ENCODE results near the gene DVL1. TPM values are rescaled to one million over a fixed set of nuclear protein-coding genes. Genes with fewer than 3 reads are reported as not detected.

The DVL1 gene
- total RNA-seq, 1 experiment from 2014 or later = 71.0 TPM

DNA sequence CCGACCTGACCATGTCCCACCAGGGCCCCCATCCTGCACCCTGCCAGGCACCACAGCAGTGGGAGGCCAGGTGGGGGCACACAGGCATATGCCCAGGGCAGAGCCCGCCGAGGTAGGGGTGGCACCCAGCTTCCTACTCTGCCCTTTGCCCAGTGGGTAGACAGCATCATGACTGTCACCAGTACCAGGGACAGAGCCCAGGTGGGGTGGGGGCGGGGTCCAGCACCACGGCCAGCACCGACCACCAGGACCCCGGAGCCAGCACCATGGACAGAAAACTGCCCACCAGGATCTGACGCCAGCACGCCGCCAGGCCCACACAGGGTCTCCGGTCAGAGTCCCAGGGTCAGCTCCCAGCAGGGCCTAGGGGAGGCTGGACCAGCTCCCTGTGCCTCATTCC lies 14.4 kb downstream of the DVL1 start:
- H3K27me3 ChIP-seq (ENCODE audit: insufficient read depth, low read length) = no peaks in the 10 kb centered on the region
- no peak overlapping the region for H4K91ac ChIP-seq (ENCODE audit: insufficient read length, low read depth, low read length)
- no peak overlapping the region for H2AK5ac ChIP-seq (ENCODE audit: insufficient read length, low read length)
- TF ChIP-seq, protein P1, sequence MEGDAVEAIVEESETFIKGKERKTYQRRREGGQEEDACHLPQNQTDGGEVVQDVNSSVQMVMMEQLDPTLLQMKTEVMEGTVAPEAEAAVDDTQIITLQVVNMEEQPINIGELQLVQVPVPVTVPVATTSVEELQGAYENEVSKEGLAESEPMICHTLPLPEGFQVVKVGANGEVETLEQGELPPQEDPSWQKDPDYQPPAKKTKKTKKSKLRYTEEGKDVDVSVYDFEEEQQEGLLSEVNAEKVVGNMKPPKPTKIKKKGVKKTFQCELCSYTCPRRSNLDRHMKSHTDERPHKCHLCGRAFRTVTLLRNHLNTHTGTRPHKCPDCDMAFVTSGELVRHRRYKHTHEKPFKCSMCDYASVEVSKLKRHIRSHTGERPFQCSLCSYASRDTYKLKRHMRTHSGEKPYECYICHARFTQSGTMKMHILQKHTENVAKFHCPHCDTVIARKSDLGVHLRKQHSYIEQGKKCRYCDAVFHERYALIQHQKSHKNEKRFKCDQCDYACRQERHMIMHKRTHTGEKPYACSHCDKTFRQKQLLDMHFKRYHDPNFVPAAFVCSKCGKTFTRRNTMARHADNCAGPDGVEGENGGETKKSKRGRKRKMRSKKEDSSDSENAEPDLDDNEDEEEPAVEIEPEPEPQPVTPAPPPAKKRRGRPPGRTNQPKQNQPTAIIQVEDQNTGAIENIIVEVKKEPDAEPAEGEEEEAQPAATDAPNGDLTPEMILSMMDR (conservative IDR thresholded peaks at IDR 0.05) = no peak
- no peak overlapping the region for H4K8ac ChIP-seq (replicated peaks; ENCODE audit: insufficient read length, low read depth, low read length)
- no peak overlapping the region for H2BK15ac ChIP-seq (ENCODE audit: low read depth, low read length)
- no peak overlapping the region for H2BK5ac ChIP-seq (ENCODE audit: insufficient read length, low read length)
- no peak overlapping the region for H2AFZ ChIP-seq (ENCODE audit: low read length)
- no peak overlapping the region for H3K27ac ChIP-seq (ENCODE audit: insufficient read length, low read depth, low read length)
- H3K14ac ChIP-seq (ENCODE audit: insufficient read depth, low read length) = no peak overlapping the region
- H3K18ac ChIP-seq (ENCODE audit: insufficient read length, low read depth, low read length) = no peak overlapping the region
- no peak overlapping the region for H3K4ac ChIP-seq (ENCODE audit: low read depth, low read length)
- H3K23me2 ChIP-seq (ENCODE audit: insufficient read length, low read depth, low read length, poor library complexity, severe bottlenecking) = no peaks in the 10 kb centered on the region
- Mint-ChIP-seq H3K27ac (no peak overlapping the region), H3K9me3 (no peaks in the 10 kb centered on the region), H3K4me3 (no peak overlapping the region), H3K4me1 (no peaks in the 10 kb centered on the region), H3K36me3 (ENCODE audit: insufficient read depth in 1 of 3, low read depth in 3 of 3) (peaks cover under 1 to 15% (median 7%) of the 10 kb centered on the region in 3 experiments; a peak in 4 of 7 replicates), H3K27me3 (ENCODE audit: low read depth) (no peaks in the 10 kb centered on the region)
- no peaks in the 10 kb centered on the region for H3K4me1 ChIP-seq (ENCODE audit: insufficient read depth, low read length)
- peak; percentile 82 for DNase-seq
- H3T11ph ChIP-seq (ENCODE audit: low read length) = no peak overlapping the region
- no peak overlapping the region for H3K9ac ChIP-seq (ENCODE audit: extremely low read depth, insufficient read length, low read length)
- no peak overlapping the region for H3K23ac ChIP-seq (ENCODE audit: insufficient read length, low read depth, low read length)
- no CpG with 5 or more reads among the region's 11 CpGs for WGBS (ENCODE audit: extremely low coverage, insufficient read length, low lambda C conversion rate)
- no peak overlapping the region for H2BK20ac ChIP-seq (ENCODE audit: low read depth, low read length, poor library complexity, severe bottlenecking)
- H2BK12ac ChIP-seq (ENCODE audit: insufficient read length, low read depth, low read length) = no peak overlapping the region
- no peak overlapping the region for H3K4me2 ChIP-seq (ENCODE audit: insufficient read depth, insufficient read length, low read length)
- H2BK120ac ChIP-seq (ENCODE audit: low read depth, low read length, poor library complexity, severe bottlenecking) = no peak overlapping the region
- no peak overlapping the region for H3K56ac ChIP-seq (ENCODE audit: insufficient read length, low read depth, low read length)
- no peak overlapping the region for H4K5ac ChIP-seq (ENCODE audit: insufficient read length, low read depth, low read length)
- no peaks in the 10 kb centered on the region for H3K79me2 ChIP-seq (ENCODE audit: insufficient read depth, low read length)
- no peaks in the 10 kb centered on the region for H3K79me1 ChIP-seq (ENCODE audit: insufficient read depth, low read depth, low read length, poor library complexity, severe bottlenecking)
- no peaks in the 10 kb centered on the region for H3K9me3 ChIP-seq (ENCODE audit: control insufficient read depth, low read depth, low read length)
- H4K20me1 ChIP-seq (ENCODE audit: control insufficient read depth, insufficient read depth, insufficient read length) = no peaks in the 10 kb centered on the region
